Measurements from ENCODE around the gene OGFOD3. TPM values are rescaled to one million over a fixed set of nuclear protein-coding genes. Genes with fewer than 3 reads are reported as not detected.
"Not testable (repeated sequence)": the region's sequence is repeated elsewhere in the genome, so short reads cannot be mapped to it uniquely, and the experiment has no call there.

OGFOD3 gene
- total RNA-seq, 4 donors from 2014 or later: 15.0 to 44.4 (median 24.8) TPM

- H3K27ac ChIP-seq: no peak overlapping the region
- H3K4me3 ChIP-seq: no peak overlapping the region
- peaks cover 12 to 20% of the 10 kb centered on the region in 2 donors for H3K27me3 ChIP-seq
- no peaks in the 10 kb centered on the region for H3K36me3 ChIP-seq
- H3K4me1 ChIP-seq: peaks cover 0 to 8% of the 10 kb centered on the region in 2 donors
- no peak for TF ChIP-seq POLR2A (IDR thresholded peaks at IDR 0.05)
- no peak for TF ChIP-seq CTCF (IDR thresholded peaks at IDR 0.05)
- DNase-seq: no peak
- H3K9me3 ChIP-seq: no peaks in the 10 kb centered on the region
- intact Hi-C loops (cut with DNase I; ENCODE audit: low total_unique reads): no loop called here
Measured at GRCh38 chr17:82374626-82375331, 43.6 kb downstream of the OGFOD3 start.

GRCh38 chr17:82373731-82374625 is 44.4 kb downstream of the OGFOD3 start:
- intact Hi-C loops (cut with DNase I; ENCODE audit: low total_unique reads): no loop called here
- no peak for TF ChIP-seq CTCF (IDR thresholded peaks at IDR 0.05)
- peaks cover 19 to 20% of the 10 kb centered on the region in 2 donors for H3K27me3 ChIP-seq
- DNase-seq: no peak
- H3K4me1 ChIP-seq: peaks cover 0 to 8% of the 10 kb centered on the region in 2 donors
- no peaks in the 10 kb centered on the region for H3K9me3 ChIP-seq
- no peak overlapping the region for H3K4me3 ChIP-seq
- no peaks in the 10 kb centered on the region for H3K36me3 ChIP-seq
- no peak overlapping the region for H3K27ac ChIP-seq

- H3K36me3 ChIP-seq, H3K27ac ChIP-seq: not testable (repeated sequence)
- H3K27me3 ChIP-seq: peaks cover 12 to 19% of the 10 kb centered on the region in 2 donors
Measured at GRCh38 chr17:82373072-82373452, 45.3 kb downstream of the OGFOD3 start.

GRCh38 chr17:82372249-82373071 is 45.9 kb downstream of the OGFOD3 start:
- Histone ChIP-seq H3K4me3 (no peak overlapping the region), H3K4me1 (peaks cover 0 to 8% of the 10 kb centered on the region in 2 donors), H3K27ac (no peak overlapping the region), H3K36me3 (no peaks in the 10 kb centered on the region), H3K27me3 (peaks cover 12 to 19% of the 10 kb centered on the region in 2 donors), H3K9me3 (no peaks in the 10 kb centered on the region)
- no peak for DNase-seq
- TF ChIP-seq POLR2A (IDR thresholded peaks at IDR 0.05) (no peak), CTCF (IDR thresholded peaks at IDR 0.05) (no peak)
- intact Hi-C loops (cut with DNase I; ENCODE audit: low total_unique reads): no loop called here

More at GRCh38 chr17:82373072-82373452, 45.3 kb downstream of the OGFOD3 start:
- H3K4me1 ChIP-seq; DNase-seq; H3K4me3 ChIP-seq; intact Hi-C loops (cut with DNase I; ENCODE audit: low total_unique reads); H3K9me3 ChIP-seq: not testable (repeated sequence)
